NCI-H82 treated with DMSO at 0.1 percent for 48 hours (cell line): ENCODE results near the gene TUBG1.
"Not testable (repeated sequence)": the region's sequence is repeated elsewhere in the genome, so short reads cannot be mapped to it uniquely, and the experiment has no call there.

Experiments
- DNase-seq: peaks from one replicate; lab custom pipeline; 2025; ENCODE audit not compliant: unreplicated experiment; lab: John Stamatoyannopoulos, UW

TUBG1 gene

DNA sequence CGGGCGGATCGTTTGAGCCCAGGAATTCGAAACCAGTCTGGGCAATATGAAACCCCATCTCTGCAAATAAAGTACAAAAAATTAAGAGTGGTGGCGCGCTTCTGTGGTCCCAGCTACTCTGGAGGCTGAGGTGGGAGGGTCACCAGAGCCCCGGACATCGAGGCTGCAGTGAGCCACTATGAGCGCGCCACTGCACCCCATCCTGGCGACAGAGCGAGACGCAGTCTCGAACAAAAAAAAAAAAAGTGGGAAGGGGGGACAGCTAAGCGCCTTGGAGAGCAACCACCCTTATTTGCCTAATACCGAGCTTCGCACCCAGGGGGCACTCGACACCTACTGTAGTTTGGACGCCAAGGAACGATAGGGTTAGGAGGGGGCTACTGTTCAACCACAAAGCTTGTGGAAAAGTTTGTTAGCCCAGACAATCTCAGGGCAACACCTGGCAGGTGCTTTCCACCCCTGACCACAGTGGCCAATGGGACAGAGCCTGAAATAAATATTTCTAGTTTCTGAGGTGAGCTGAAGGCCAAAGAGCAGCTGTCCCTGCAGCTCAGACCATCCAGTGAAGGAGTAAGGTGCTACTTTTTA, 31.1 kb upstream of the TUBG1 start:
- DNase-seq: peak; percentile 76

GRCh38 chr17:42579794-42580551, 29.5 kb upstream of the TUBG1 start:
- no peak for DNase-seq

DNA sequence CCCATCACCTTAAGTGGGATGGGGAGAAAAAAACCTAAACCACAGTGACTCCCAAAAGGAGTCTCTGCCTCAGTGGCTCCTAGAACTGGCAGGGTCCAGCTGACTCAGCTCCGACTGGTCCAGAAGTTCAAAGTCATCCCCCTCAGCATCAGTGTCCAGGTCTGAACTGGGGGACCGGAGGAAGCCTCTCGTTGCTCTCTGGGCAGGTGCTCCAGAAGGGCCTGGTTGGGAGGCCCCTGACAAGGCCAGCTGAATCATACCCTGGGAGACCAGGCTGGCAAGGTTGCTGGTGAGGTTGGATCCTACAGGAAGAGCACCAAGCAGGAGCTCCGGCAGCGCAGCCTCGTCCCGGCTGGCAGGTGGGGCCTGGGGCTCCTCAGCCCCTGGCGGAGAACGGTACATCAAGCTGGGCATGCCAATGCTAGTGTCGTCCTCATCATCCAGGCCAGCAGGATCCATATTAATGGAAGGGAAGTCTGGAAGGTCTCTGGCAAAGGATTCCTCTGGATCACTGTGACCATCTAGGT, 27.7 kb upstream of the TUBG1 start:
- no peak for DNase-seq

- DNase-seq: no peak
These were observed 24.6 kb upstream of the TUBG1 start for GRCh38 chr17:42584880-42585279.

- DNase-seq: no peak
These were observed 24.1 kb upstream of the TUBG1 start for GRCh38 chr17:42585353-42585752.

DNA sequence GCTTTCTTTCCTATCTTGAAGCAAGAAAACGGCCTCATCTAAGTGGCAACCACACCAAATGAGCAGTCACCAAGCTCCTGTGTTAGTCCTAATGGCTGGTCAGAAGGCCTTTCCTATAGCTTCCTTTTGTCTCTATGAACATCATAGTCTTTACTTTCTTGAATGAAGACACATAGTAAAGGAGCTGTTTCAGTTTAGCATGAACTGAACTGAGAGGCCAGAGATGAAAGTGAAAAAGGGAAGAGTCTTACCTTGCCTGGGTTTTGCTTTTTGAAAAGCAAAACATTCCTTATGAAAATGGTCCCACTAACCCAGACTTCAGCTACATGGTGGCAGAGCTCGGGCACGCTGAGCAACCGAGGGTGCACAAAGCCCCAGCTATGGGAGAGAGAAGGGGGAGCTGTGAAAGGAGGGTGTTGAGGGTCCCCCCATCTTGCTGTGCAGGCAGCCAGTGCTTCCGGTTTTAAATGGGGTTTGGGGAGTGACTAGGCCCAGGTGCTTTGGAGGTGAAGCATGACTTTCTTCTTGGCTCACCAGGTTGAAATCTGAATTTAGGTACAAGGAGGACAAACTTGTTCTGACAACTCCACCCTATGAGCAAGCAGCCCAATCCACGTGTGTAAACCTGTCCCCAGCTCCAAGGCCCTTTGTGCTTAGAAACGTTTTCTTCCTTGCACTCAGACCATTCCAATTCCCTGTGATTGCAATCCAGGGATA, 22.8 kb upstream of the TUBG1 start:
- DNase-seq: no peak

DNA sequence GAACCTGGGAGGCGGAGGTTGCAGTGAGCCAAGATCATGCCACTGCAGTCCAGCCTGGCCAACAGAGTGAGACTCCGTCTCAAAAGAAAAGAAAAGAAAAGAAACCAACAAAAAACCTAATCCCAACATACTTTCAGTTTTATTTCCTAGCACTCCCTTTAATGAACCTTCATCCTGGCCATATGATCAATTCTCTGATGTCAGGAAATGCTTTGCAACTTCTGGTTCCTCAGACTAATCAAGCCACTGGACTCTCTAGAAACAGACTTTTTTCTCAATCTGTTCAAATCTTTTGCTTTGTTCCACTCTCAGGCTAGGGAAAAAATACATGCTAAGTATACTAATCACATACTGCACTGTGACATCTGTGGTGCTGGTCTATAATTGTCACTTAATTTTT, 18.6 kb upstream of the TUBG1 start:
- DNase-seq: no peak

DNA sequence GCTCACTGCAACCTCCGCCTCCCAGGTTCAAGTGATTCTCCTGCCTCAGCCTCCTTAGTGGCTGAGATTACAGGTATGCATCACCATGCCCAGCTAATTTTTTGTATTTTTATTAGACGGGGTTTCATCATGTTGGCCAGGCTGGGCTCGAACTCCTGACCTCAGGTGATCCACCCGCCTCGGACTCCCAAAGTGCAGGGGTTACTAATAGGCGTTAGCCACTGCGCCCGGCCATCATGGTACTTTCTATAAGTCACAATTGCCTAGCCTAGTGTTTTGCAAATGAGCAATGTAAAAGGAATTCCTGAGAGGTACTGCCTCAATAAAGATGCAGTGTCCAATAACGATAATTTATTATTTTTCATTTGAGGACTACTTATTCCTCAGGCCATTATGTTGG, 18.1 kb upstream of the TUBG1 start:
- DNase-seq: no peak

DNA sequence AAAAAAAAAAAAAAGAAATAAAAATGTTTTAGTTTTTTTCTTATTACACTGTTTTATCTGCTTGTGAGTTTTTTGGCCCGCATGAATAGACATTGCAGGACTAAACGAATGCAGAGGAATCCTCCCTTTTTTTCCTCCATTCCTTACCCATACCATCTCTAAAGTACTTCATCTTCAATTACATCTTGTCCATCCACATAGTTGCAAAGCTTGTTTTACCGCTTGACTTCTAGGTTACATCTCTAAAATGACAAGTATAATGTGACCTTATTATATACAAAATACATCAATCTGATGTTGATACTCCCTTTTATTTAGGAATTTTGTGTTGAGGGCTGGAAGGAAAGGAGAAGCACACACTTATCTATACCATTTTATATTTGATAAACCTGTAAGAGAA, 13.1 kb upstream of the TUBG1 start:
- no peak for DNase-seq

- no peak for DNase-seq
These were observed 10.6 kb upstream of the TUBG1 start for GRCh38 chr17:42598905-42599304.

GRCh38 chr17:42603318-42603717, 6.2 kb upstream of the TUBG1 start:
- DNase-seq: no peak

GRCh38 chr17:42607769-42608168, 1.7 kb upstream of the TUBG1 start:
- DNase-seq: no peak

- DNase-seq: no peak
These were observed 940 bp upstream of the TUBG1 start for GRCh38 chr17:42608305-42609181.

GRCh38 chr17:42609814-42610801, 625 bp downstream of the TUBG1 start:
- not testable (repeated sequence) for DNase-seq

DNA sequence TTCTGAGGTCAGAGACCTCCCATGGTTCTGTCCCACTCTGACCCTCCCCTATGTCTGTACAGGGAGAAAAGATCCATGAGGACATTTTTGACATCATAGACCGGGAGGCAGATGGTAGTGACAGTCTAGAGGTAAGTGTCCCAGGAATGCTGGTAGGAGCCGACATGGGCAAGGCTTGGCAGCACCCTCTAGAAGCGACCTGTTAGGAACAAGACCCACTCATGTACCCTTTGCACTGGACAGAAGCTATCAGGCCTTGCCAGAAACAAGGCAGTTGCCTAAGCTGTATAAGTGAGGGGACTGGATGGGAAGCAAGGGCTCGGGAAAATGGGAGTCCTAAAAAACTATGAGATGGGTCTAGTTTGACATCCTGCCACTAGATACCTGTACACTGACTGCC, 2.5 kb downstream of the TUBG1 start:
- DNase-seq: no peak

DNA sequence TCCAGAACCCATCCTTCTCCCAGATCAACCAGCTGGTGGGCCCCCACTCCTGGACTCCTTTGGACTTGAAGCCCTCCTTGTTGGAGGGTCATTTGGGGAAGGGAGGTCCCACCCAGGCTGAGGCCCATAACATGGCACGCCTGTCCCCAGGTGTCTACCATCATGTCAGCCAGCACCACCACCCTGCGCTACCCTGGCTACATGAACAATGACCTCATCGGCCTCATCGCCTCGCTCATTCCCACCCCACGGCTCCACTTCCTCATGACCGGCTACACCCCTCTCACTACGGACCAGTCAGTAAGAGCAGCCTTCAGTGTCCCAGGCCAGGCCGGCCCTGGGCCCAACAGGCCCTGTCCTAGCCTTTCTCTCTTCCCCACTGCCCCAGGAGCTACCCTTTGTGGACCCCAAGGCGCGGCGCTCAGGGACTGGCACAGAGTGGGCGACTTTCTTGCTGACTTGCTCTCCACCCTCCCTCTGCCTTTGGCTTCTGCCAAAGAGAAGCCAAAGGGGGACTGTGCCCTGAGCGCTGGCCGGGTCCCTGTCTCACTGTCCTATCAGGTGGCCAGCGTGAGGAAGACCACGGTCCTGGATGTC, 4.3 kb downstream of the TUBG1 start:
- DNase-seq: no peak

GRCh38 chr17:42617956-42618431, 8.5 kb downstream of the TUBG1 start:
- DNase-seq: no peak

- no peak for DNase-seq
These were observed 9.1 kb downstream of the TUBG1 start for GRCh38 chr17:42618442-42619150.

- DNase-seq: not testable (repeated sequence)
These were observed 12.5 kb downstream of the TUBG1 start for GRCh38 chr17:42621987-42622386.
